ENCODE measurements around the gene ANKS3. TPM values are rescaled to one million over a fixed set of nuclear protein-coding genes. Genes with fewer than 3 reads are reported as not detected.
A peak's percentile ranks its signal among the peaks of the same experiment; 100 is the strongest.

The ANKS3 gene
- total and polyA plus RNA-seq, 2 of the 8 experiments (the other 6 are each of a cell fraction or from before 2014, with no cell fraction given), result 15.5 to 23.9 TPM

DNA sequence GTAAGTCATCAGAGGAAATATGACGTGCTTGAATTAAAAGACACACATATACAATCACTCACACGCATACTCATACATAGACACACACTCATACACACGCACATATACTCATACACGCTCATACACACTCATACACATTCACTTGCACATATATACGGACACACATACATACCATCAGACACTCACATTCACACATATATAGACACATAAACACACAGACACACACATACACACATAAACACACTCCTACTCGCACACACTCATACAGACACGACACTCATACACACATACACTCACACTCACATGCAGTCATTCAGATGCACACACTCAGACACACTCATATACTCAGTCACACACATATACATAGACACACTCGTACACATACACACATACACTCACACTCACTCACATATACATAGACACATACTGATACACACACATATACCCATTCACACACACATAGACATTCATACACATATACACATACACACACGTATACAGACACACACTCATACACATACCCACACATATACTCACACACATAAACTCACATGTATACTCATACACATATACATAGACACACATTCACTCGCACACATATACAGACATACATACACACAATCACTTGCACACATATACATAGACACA, 65.6 kb downstream of the ANKS3 start:
- peak overlapping the region; percentile 27; the same call in 1 of the 2 replicates for H2BK20ac ChIP-seq (ENCODE audit: low read length)
- 96 to 100% methylated on average over 5 to 10 of the region's 10 CpGs for WGBS, 2 experiments (ENCODE audit: extremely low coverage in 1 of 2, insufficient coverage in 1 of 2, insufficient read length in 1 of 2, insufficient replicate concordance in 2 of 2, low coverage in 1 of 2, low lambda C conversion rate in 2 of 2, missing lambda C conversion rate in 1 of 2)
- H3K27ac ChIP-seq (ENCODE audit: low read depth, low read length), result no peak overlapping the region
- no peak overlapping the region for H2AFZ ChIP-seq (ENCODE audit: low read length)
- TF ChIP-seq, protein P1, sequence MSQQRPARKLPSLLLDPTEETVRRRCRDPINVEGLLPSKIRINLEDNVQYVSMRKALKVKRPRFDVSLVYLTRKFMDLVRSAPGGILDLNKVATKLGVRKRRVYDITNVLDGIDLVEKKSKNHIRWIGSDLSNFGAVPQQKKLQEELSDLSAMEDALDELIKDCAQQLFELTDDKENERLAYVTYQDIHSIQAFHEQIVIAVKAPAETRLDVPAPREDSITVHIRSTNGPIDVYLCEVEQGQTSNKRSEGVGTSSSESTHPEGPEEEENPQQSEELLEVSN (IDR thresholded peaks at IDR 0.05), result no peak
- TF ChIP-seq SIRT6 (IDR thresholded peaks at IDR 0.05; ENCODE audit: low read length) (no peak), NRF1 (IDR thresholded peaks at IDR 0.05; ENCODE audit: low read depth, low read length) (no peak), POLR2AphosphoS5 (IDR thresholded peaks at IDR 0.05; ENCODE audit: low read depth, low read length) (no peak), SP2 (IDR thresholded peaks at IDR 0.05; ENCODE audit: low read length) (no peak), GABPA (IDR thresholded peaks at IDR 0.05; ENCODE audit: borderline replicate concordance, insufficient read depth, low read length) (no peak), CHD1 (IDR thresholded peaks at IDR 0.05; ENCODE audit: low read depth, low read length) (no peak), EZH2 (IDR thresholded peaks at IDR 0.05; ENCODE audit: low read depth, low read length, severe bottlenecking) (no peak), SP1 (IDR thresholded peaks at IDR 0.05; ENCODE audit: low read depth, low read length) (no peak), BRCA1 (IDR thresholded peaks at IDR 0.05; ENCODE audit: low read depth, low read length) (no peak)
- H3K23me2 ChIP-seq (ENCODE audit: low read depth, low read length), result peaks cover 6% of the 10 kb centered on the region
- H2BK120ac ChIP-seq (replicated peaks; ENCODE audit: low read depth, low read length), result no peak overlapping the region
- H4K5ac ChIP-seq (ENCODE audit: insufficient read length, low read depth, low read length), result no peak overlapping the region
- peaks cover 6% of the 10 kb centered on the region; the same call in 1 of the 2 replicates for H3K79me1 ChIP-seq (ENCODE audit: low read depth, low read length)
- FAIRE-seq (no peak), DNase-seq (ENCODE audit: low read depth in 1 of 2, low spot score in 2 of 2) (no peak)
- peaks cover 0 to 10% of the 10 kb centered on the region in 2 experiments for H4K20me1 ChIP-seq (replicated peaks in 1 of 2; ENCODE audit: control insufficient read depth in 1 of 2, insufficient read depth in 2 of 2, low read length in 2 of 2)
- H4K91ac ChIP-seq (replicated peaks; ENCODE audit: insufficient read length, low read length), result no peak overlapping the region
- CTCF ChIA-PET (ENCODE audit: partially characterized antibody), result interaction anchor here (0.7 to 1.2 kb wide), 3 partner anchors 14 to 66 kb away, joined by 3 to 4 read pairs (median 3); no protein-coding TSS in a partner anchor
- peaks cover 0 to 2% (median 0%) of the 10 kb centered on the region in 4 experiments; a peak in 3 of 7 replicates for H3K4me1 ChIP-seq (replicated peaks in 1 of 4; ENCODE audit: control insufficient read depth in 3 of 4, insufficient read depth in 4 of 4, low read length in 3 of 4)
- no peaks in the 10 kb centered on the region for H3K9me3 ChIP-seq (ENCODE audit: insufficient read depth in 2 of 2, low read depth in 1 of 2, low read length in 1 of 2)
- no peak overlapping the region for H2BK15ac ChIP-seq (ENCODE audit: low read length)
- H3K9ac ChIP-seq (replicated peaks in 1 of 4; ENCODE audit: extremely low read depth in 1 of 4, low read depth in 3 of 4, low read length in 3 of 4), result no peak overlapping the region; a peak in 1 of 7 replicates
- H3K4ac ChIP-seq (replicated peaks; ENCODE audit: insufficient read length, low read depth, low read length), result no peak overlapping the region
- peak overlapping the region; percentile 97 for H3K56ac ChIP-seq (replicated peaks; ENCODE audit: insufficient read length, low read depth, low read length)
- H2BK12ac ChIP-seq (ENCODE audit: low read depth, low read length), result no peak overlapping the region
- no peak overlapping the region for H3K14ac ChIP-seq (ENCODE audit: insufficient read length)
- no peak overlapping the region for H3K23ac ChIP-seq (ENCODE audit: insufficient read length)
- H2AK5ac ChIP-seq (ENCODE audit: low read depth, low read length), result peak overlapping the region; percentile 53; the same call in 1 of the 2 replicates
- H3K18ac ChIP-seq (ENCODE audit: extremely low read depth, low read length), result no peak overlapping the region
- no peaks in the 10 kb centered on the region for H3K27me3 ChIP-seq (replicated peaks in 1 of 4; ENCODE audit: control insufficient read depth in 3 of 4, extremely low read depth in 1 of 4, insufficient read depth in 3 of 4, low read length in 3 of 4)
- H2BK5ac ChIP-seq (ENCODE audit: low read depth, low read length), result 0 out of 2 replicates have a peak overlapping the region, but pooled peaks have one; percentile 52
- POLR2A ChIA-PET (ENCODE audit: partially characterized antibody), result interaction anchor here (0.8 kb wide), 1 partner anchor 14 kb away, joined by 3 read pairs; no protein-coding TSS in a partner anchor
- H3K79me2 ChIP-seq (ENCODE audit: control insufficient read depth in 1 of 2, insufficient read depth in 2 of 2, low read length in 2 of 2), result peaks cover 0 to 3% of the 10 kb centered on the region in 2 experiments; a peak in 1 of 4 replicates
- H3K4me3 ChIP-seq (ENCODE audit: extremely low read depth in 1 of 4, insufficient read depth in 2 of 4, low read depth in 3 of 4, low read length in 4 of 4), result no peak overlapping the region
- H3K36me3 ChIP-seq (ENCODE audit: control insufficient read depth in 2 of 4, insufficient read depth in 4 of 4, low read length in 3 of 4), result peaks cover 2 to 29% (median 19%) of the 10 kb centered on the region in 4 experiments; a peak in 6 of 8 replicates
- H3K4me2 ChIP-seq (ENCODE audit: insufficient read depth in 1 of 2, low read depth in 2 of 2, low read length in 2 of 2), result no peak overlapping the region
- H4K8ac ChIP-seq (ENCODE audit: extremely low read depth, insufficient read depth, low read length), result no peak overlapping the region

All from H1 (cell line).